LNCaP clone FGC (cell line): ENCODE results near the gene FRAT1.

Experiments
- DNase-seq: peaks from one replicate; pipeline ENCODE4 v3.0.0-alpha.2; 2011; ENCODE audit warnings: low read depth
- H3K4me3 ChIP-seq: 2 replicates; pipeline ENCODE4 v1.5.1; 2011; ENCODE audit warnings: mild to moderate bottlenecking, low read depth, low read length, control low read depth
- CTCF ChIP-seq: IDR thresholded peaks from 2 replicates; pipeline ENCODE4 v1.5.1; 2012; ENCODE audit warnings: mild to moderate bottlenecking; ENCODE audit not compliant: control insufficient read depth, insufficient read depth; ENCODE audit errors: extremely low read depth

FRAT1 gene

GRCh38 chr10:97349752-97350513, 30.9 kb downstream of the FRAT1 start:
- no peak overlapping the region for H3K4me3 ChIP-seq
- DNase-seq: no peak
- no peak for TF ChIP-seq CTCF

- DNase-seq: no peak
- no peak for TF ChIP-seq CTCF
- H3K4me3 ChIP-seq: no peak overlapping the region
Measured at GRCh38 chr10:97353945-97354344, 34.9 kb downstream of the FRAT1 start.

GRCh38 chr10:97355571-97355975, 36.5 kb downstream of the FRAT1 start:
- peak; percentile 59 for TF ChIP-seq CTCF
- no peak overlapping the region for H3K4me3 ChIP-seq
- DNase-seq: no peak

GRCh38 chr10:97356318-97356914, 37.3 kb downstream of the FRAT1 start:
- no peak for TF ChIP-seq CTCF
- DNase-seq: no peak

GRCh38 chr10:97356918-97357317, 37.8 kb downstream of the FRAT1 start:
- DNase-seq: no peak
- no peak overlapping the region for H3K4me3 ChIP-seq
- no peak for TF ChIP-seq CTCF

More at GRCh38 chr10:97356318-97356914, 37.3 kb downstream of the FRAT1 start:
- H3K4me3 ChIP-seq: no peak overlapping the region

GRCh38 chr10:97358349-97358748, 39.3 kb downstream of the FRAT1 start:
- no peak for TF ChIP-seq CTCF
- DNase-seq: no peak
- H3K4me3 ChIP-seq: no peak overlapping the region
